ENCODE measurements around the gene OR2A2.

DNA sequence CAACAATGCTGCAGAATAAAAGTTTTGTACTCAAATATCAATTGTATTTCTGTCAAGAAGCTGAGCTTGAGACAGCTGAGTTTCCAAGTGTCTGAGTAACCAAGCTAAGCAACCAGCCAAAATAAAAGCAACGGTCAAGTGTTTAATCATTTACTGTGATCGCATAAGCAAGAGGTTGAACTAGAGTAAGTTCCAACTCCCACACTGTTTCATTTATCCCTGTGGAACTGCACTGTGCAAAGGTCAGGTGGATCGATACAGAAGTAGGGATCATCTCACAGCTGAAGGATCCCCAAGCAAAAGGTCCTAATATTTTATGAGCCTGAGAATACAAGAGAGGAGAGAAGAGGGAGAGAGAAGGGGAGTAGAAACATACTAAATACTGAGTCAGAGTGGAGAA lies 35.0 kb downstream of the OR2A2 start:
- TF ChIP-seq, protein P1, sequence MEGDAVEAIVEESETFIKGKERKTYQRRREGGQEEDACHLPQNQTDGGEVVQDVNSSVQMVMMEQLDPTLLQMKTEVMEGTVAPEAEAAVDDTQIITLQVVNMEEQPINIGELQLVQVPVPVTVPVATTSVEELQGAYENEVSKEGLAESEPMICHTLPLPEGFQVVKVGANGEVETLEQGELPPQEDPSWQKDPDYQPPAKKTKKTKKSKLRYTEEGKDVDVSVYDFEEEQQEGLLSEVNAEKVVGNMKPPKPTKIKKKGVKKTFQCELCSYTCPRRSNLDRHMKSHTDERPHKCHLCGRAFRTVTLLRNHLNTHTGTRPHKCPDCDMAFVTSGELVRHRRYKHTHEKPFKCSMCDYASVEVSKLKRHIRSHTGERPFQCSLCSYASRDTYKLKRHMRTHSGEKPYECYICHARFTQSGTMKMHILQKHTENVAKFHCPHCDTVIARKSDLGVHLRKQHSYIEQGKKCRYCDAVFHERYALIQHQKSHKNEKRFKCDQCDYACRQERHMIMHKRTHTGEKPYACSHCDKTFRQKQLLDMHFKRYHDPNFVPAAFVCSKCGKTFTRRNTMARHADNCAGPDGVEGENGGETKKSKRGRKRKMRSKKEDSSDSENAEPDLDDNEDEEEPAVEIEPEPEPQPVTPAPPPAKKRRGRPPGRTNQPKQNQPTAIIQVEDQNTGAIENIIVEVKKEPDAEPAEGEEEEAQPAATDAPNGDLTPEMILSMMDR (optimal IDR thresholded peaks at IDR 0.05 in 1 of 3, IDR thresholded peaks at IDR 0.05 in 1 of 3, conservative IDR thresholded peaks at IDR 0.05 in 1 of 3; ENCODE audit: extremely low read depth in 1 of 3, insufficient read depth in 2 of 3, low read length in 3 of 3), result no peak
- no peak for TF ChIP-seq EZH2 (IDR thresholded peaks at IDR 0.05; ENCODE audit: low read length)

Data from keratinocyte (primary cell).